Measurements from ENCODE around the gene THSD4. TPM values are rescaled to one million over a fixed set of nuclear protein-coding genes. Genes with fewer than 3 reads are reported as not detected.

Gene THSD4
- total RNA-seq, 1 experiment from 2014 or later, result 36.3 TPM

DNA sequence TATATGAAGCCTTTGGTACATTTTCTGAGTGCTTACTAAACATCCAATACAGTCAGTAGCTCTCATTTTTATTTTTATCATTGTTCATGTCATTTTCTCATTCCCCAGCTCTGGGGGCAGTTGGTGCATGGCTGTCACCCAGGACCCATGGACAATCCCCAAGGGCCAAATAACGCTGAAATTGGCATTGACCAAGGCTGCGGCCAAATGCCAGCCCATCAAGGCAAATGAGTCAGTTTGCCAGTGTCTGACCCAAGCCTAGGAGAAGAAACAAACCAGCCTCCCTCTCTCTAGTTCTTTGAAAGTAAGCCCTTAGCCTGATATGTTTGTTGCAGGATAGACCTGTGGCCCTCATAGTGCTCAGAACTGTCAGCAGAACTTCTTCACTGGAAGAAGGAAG, 219.2 kb downstream of the THSD4 start:
- TF ChIP-seq, protein P1, sequence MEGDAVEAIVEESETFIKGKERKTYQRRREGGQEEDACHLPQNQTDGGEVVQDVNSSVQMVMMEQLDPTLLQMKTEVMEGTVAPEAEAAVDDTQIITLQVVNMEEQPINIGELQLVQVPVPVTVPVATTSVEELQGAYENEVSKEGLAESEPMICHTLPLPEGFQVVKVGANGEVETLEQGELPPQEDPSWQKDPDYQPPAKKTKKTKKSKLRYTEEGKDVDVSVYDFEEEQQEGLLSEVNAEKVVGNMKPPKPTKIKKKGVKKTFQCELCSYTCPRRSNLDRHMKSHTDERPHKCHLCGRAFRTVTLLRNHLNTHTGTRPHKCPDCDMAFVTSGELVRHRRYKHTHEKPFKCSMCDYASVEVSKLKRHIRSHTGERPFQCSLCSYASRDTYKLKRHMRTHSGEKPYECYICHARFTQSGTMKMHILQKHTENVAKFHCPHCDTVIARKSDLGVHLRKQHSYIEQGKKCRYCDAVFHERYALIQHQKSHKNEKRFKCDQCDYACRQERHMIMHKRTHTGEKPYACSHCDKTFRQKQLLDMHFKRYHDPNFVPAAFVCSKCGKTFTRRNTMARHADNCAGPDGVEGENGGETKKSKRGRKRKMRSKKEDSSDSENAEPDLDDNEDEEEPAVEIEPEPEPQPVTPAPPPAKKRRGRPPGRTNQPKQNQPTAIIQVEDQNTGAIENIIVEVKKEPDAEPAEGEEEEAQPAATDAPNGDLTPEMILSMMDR (IDR thresholded peaks at IDR 0.05; ENCODE audit: unreplicated experiment), result no peak
- DNase-seq (ENCODE audit: unreplicated experiment), result no peak
- ChIA-PET CTCF (no interaction called here), POLR2A (interaction anchor here (1.2 kb wide), 1 partner anchor 9 kb away, joined by 3 read pairs; no protein-coding TSS in a partner anchor)
- no peak overlapping the region for H3K4me3 Mint-ChIP-seq (ENCODE audit: unreplicated experiment)
- H3K27ac Mint-ChIP-seq (ENCODE audit: low read depth, unreplicated experiment), result no peak overlapping the region
- H3K4me1 Mint-ChIP-seq (ENCODE audit: insufficient read depth, unreplicated experiment), result peaks cover 20% of the 10 kb centered on the region
- H3K36me3 Mint-ChIP-seq (ENCODE audit: insufficient read depth, unreplicated experiment), result no peaks in the 10 kb centered on the region
- no peaks in the 10 kb centered on the region for H3K9me3 Mint-ChIP-seq (ENCODE audit: unreplicated experiment)
- no peaks in the 10 kb centered on the region for H3K27me3 Mint-ChIP-seq (ENCODE audit: insufficient read depth, unreplicated experiment)
- BruUV-seq (replicated peaks), result no TSS peak
- intact Hi-C loops (cut with micrococcal nuclease), result no loop called here

DNA sequence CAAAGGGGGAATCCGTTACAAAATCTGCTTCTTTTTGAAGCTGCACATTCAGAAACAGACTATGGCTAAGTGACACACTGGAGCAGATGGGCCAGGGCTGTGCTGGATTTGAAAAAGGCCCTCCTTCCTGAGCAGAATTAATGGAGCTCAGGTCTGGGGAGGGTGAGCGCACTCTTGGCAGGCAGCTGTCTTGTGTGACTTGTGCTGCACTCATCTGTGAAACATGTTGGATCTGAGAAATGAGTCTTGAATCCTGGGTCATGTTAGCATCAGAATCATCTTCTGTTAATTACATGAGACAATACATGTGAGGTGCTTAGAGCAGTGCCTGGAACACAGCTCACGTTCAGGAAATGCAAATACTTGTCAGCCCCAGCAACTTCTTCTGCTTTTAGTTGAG, 219.6 kb downstream of the THSD4 start:
- H3K9me3 Mint-ChIP-seq (ENCODE audit: unreplicated experiment), result no peaks in the 10 kb centered on the region
- TF ChIP-seq, protein P1 (IDR thresholded peaks at IDR 0.05; ENCODE audit: unreplicated experiment), result no peak
- no peak overlapping the region for H3K27ac Mint-ChIP-seq (ENCODE audit: low read depth, unreplicated experiment)
- POLR2A ChIA-PET, result interaction anchor here (1.2 kb wide), 1 partner anchor 9 kb away, joined by 3 read pairs; no protein-coding TSS in a partner anchor
- H3K4me3 Mint-ChIP-seq (ENCODE audit: unreplicated experiment), result no peak overlapping the region
- DNase-seq (ENCODE audit: unreplicated experiment), result no peak
- H3K4me1 Mint-ChIP-seq (ENCODE audit: insufficient read depth, unreplicated experiment), result peaks cover 20% of the 10 kb centered on the region
- BruUV-seq (replicated peaks), result no TSS peak
- H3K27me3 Mint-ChIP-seq (ENCODE audit: insufficient read depth, unreplicated experiment), result no peaks in the 10 kb centered on the region
- intact Hi-C loops (cut with micrococcal nuclease), result no loop called here
- CTCF ChIA-PET, result no interaction called here
- H3K36me3 Mint-ChIP-seq (ENCODE audit: insufficient read depth, unreplicated experiment), result no peaks in the 10 kb centered on the region

DNA sequence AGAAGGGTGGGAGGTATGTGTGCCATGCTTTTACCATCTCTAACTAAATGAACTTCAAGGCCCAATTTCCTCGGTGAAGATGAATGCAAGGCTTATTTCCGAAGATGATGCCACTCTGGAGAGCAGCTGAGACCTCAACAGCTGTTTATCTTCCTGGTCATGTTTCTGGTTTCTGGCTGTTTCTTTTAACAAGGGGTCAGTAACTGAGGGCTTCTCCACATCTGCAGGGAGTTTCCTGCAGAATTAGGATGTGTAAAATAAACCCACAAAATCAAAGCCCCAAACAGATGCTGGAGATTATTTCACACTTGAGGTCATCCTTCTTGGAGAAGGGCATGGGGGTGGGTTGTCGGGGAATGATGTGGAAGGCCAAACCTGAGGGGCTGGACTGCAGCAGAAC, 220.3 kb downstream of the THSD4 start:
- ChIA-PET CTCF (no interaction called here), POLR2A (no interaction called here)
- H3K36me3 Mint-ChIP-seq (ENCODE audit: insufficient read depth, unreplicated experiment), result no peaks in the 10 kb centered on the region
- TF ChIP-seq, protein P1 (IDR thresholded peaks at IDR 0.05; ENCODE audit: unreplicated experiment), result no peak
- BruUV-seq (replicated peaks), result no TSS peak
- peaks cover 20% of the 10 kb centered on the region for H3K4me1 Mint-ChIP-seq (ENCODE audit: insufficient read depth, unreplicated experiment)
- no peak overlapping the region for H3K4me3 Mint-ChIP-seq (ENCODE audit: unreplicated experiment)
- no peak overlapping the region for H3K27ac Mint-ChIP-seq (ENCODE audit: low read depth, unreplicated experiment)
- no peaks in the 10 kb centered on the region for H3K9me3 Mint-ChIP-seq (ENCODE audit: unreplicated experiment)
- DNase-seq (ENCODE audit: unreplicated experiment), result no peak
- H3K27me3 Mint-ChIP-seq (ENCODE audit: insufficient read depth, unreplicated experiment), result no peaks in the 10 kb centered on the region
- intact Hi-C loops (cut with micrococcal nuclease), result no loop called here

DNA sequence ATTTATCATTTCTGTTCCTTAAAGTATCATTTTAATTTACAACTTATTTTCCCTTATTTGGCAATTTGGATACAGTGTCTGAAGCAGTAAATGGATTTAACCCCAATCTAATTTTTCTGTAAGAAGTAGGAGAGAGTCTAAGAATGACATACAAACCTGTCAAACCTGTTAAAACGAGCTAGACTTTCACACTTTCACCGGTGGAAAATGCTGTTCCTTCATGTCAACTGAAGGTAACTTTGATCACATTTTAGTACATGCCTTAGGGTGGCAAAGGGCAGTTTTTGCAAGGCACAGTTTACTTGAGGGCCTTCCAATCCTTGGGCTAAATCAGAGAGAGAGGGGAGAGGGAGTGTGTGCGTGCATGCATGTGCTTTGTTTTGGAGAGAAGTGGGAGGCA, 221.4 kb downstream of the THSD4 start:
- intact Hi-C loops (cut with micrococcal nuclease), result no loop called here
- no TSS peak for BruUV-seq (replicated peaks)
- Mint-ChIP-seq H3K9me3 (ENCODE audit: unreplicated experiment) (no peaks in the 10 kb centered on the region), H3K4me1 (ENCODE audit: insufficient read depth, unreplicated experiment) (peaks cover 20% of the 10 kb centered on the region), H3K27ac (ENCODE audit: low read depth, unreplicated experiment) (no peak overlapping the region), H3K27me3 (ENCODE audit: insufficient read depth, unreplicated experiment) (no peaks in the 10 kb centered on the region), H3K4me3 (ENCODE audit: unreplicated experiment) (no peak overlapping the region), H3K36me3 (ENCODE audit: insufficient read depth, unreplicated experiment) (no peaks in the 10 kb centered on the region)
- TF ChIP-seq, protein P1 (IDR thresholded peaks at IDR 0.05; ENCODE audit: unreplicated experiment), result no peak
- ChIA-PET POLR2A (interaction anchor here (0.6 to 0.7 kb wide), 2 partner anchors 92 to 114 kb away, joined by 3 read pairs; no protein-coding TSS in a partner anchor), CTCF (no interaction called here)
- DNase-seq (ENCODE audit: unreplicated experiment), result no peak

All from MCF 10A (cell line).